Activated gamma-delta T cell treated with anti-CD3 and anti-CD28 coated beads, Interleukin-2, amount 50 U/mL, for 16 hours (primary cell): ENCODE results near the gene WDR11.

Experiments
- DNase-seq: peaks from one replicate; pipeline ENCODE4 v3.0.0-alpha.2; 2020; ENCODE audit warnings: low read depth

The WDR11 gene

GRCh38 chr10:120946497-120946896 is 95.3 kb downstream of the WDR11 start:
- DNase-seq = no peak

- DNase-seq = peak; percentile 7
Observed at GRCh38 chr10:120948889-120949608, 97.9 kb downstream of the WDR11 start.

- DNase-seq = no peak
Observed at GRCh38 chr10:120949609-120950031, 98.5 kb downstream of the WDR11 start.

- no peak for DNase-seq
Observed at GRCh38 chr10:120950051-120950561, 98.9 kb downstream of the WDR11 start.

GRCh38 chr10:120951288-120951687 is 100.1 kb downstream of the WDR11 start:
- no peak for DNase-seq

- DNase-seq = no peak
Observed at GRCh38 chr10:120953897-120954296, 102.7 kb downstream of the WDR11 start.
